Testis (tissue), 2 donors: ENCODE data around the gene SCAMP2.

Experiments
- CTCF ChIP-seq, 3 experiments: fragments of 450-650 bp in 2 of 3; fragments of 200-600 bp in 1 of 3; sonication (generic) in 1 of 3; IDR thresholded peaks; one replicate each; pipeline ENCODE4 v1.5.1; 2016 to 2019; ENCODE audit warnings: antibody characterized with exemption in 3 of 3, mild to moderate bottlenecking in 2 of 3, moderate library complexity in 1 of 3
- POLR2A ChIP-seq: fragments of 450-650 bp; IDR thresholded peaks from one replicate; pipeline ENCODE4 v1.6.1; 2017; ENCODE audit warnings: antibody characterized with exemption, mild to moderate bottlenecking, moderate library complexity

DNA sequence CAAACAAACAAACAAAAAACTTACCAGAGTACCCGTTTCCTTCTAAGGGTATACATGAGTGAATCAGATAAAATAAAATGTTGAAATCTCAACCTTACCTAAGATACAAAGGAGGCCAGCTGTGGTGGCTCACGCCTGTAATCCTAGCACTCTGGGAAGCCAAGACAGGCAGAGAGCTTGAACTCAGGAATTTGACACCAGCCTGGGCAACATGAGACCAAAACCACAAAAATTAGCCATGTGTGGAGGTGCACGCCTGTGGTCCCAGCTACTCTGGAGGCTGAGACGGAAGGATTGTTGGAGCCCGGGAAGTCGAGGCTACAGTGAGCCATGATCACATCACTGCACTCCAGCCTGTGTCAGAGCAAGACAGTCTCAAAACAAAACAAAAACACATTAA, 44.5 kb upstream of the SCAMP2 start:
- TF ChIP-seq CTCF (IDR thresholded peaks at IDR 0.05) (no peak), POLR2A (no peak)
